HepG2 (cell line): ENCODE data around the gene SEC24D. TPM values are rescaled to one million over a fixed set of nuclear protein-coding genes. Genes with fewer than 3 reads are reported as not detected.

Experiments
- ATAC-seq: fragments of 200-7000 bp; cut with Tn5 transposase; 3 replicates; pipeline ENCODE4 v1.9.1; 2020; ENCODE audit warnings: mild to moderate bottlenecking, moderate library complexity
- BruUV-seq: library from RNA; stranded (reverse); fragments of 400-500 nt; replicated peaks from 2 replicates; lab custom pipeline; 2021; lab: Mats Ljungman, UMichigan
- CTCF ChIA-PET: fragments of 300-600 bp; formaldehyde crosslinking; extraction: SDS; loops from one replicate; lab custom pipeline; 2021; ENCODE audit warnings: low total read pairs, inconsistent platforms, low intra/inter-chr PET ratio; lab: Yijun Ruan, JAX
- POLR2A ChIA-PET: fragments of 350-600 bp; sonication (Branson Sonifier 250); formaldehyde crosslinking; loops from one replicate; lab custom pipeline; 2020; ENCODE audit warnings: antibody characterized with exemption, inconsistent platforms; lab: Yijun Ruan, JAX
- DNase-seq: peaks from one replicate; pipeline ENCODE4 v3.0.0-alpha.2; 2015; ENCODE audit warnings: low spot score
- FAIRE-seq: peaks from 3 replicates; lab custom pipeline; 2011; peaks lifted over from hg19 to GRCh38; lab: Jason Lieb, UNC
- H2AFZ ChIP-seq: one replicate; pipeline ENCODE4 v1.6.1; 2011; ENCODE audit warnings: low read length, inconsistent platforms
- H3K27ac ChIP-seq: fragments of 300-600 bp; 3 replicates; pipeline ENCODE4 v1.8.0; 2011; ENCODE audit warnings: mixed run types, mild to moderate bottlenecking, mixed read lengths, low read length, inconsistent platforms; ENCODE audit not compliant: insufficient read depth; ENCODE audit errors: extremely low read length
- H3K27me3 ChIP-seq, 2 experiments: fragments of 200-600 bp in 1 of 2; 2 replicates in 1 of 2; 3 replicates in 1 of 2; pipeline versions ENCODE4 v1.6.0 to v1.8.0; 2011; ENCODE audit warnings: low read length in 2 of 2, mild to moderate bottlenecking in 2 of 2, moderate library complexity in 2 of 2, inconsistent platforms in 1 of 2; ENCODE audit not compliant: insufficient read depth in 2 of 2, control insufficient read depth in 1 of 2
- H3K36me3 ChIP-seq, 2 experiments: fragments of 200-600 bp in 1 of 2; replicated peaks in 1 of 2; 2 replicates in 1 of 2; 3 replicates in 1 of 2; pipeline versions ENCODE4 v1.5.1 to v1.8.0; 2011; ENCODE audit warnings: low read length in 2 of 2, inconsistent platforms in 1 of 2; ENCODE audit not compliant: insufficient read depth in 2 of 2, control insufficient read depth in 1 of 2
- H3K4me1 ChIP-seq: 2 replicates; pipeline ENCODE4 v1.5.1; 2012; ENCODE audit warnings: low read length, inconsistent platforms; ENCODE audit not compliant: insufficient read depth
- H3K4me2 ChIP-seq: 2 replicates; pipeline ENCODE4 v1.6.0; 2011; ENCODE audit warnings: low read depth, low read length, inconsistent platforms
- H3K4me3 ChIP-seq, 3 experiments: fragments of 200-600 bp in 1 of 3; sonication (generic), shearing (Covaris generic) in 1 of 3; replicated peaks in 1 of 3; 2 replicates each; pipeline ENCODE4 v1.5.1; 2011 to 2016; ENCODE audit warnings: low read length in 3 of 3, inconsistent platforms in 2 of 3, low read depth in 2 of 3, mild to moderate bottlenecking in 2 of 3, control low read depth in 1 of 3, mixed read lengths in 1 of 3; ENCODE audit not compliant: insufficient read depth in 1 of 3
- H3K79me2 ChIP-seq: one replicate; pipeline ENCODE4 v1.6.1; 2011; ENCODE audit warnings: low read length, inconsistent platforms; ENCODE audit not compliant: insufficient read depth
- H3K9ac ChIP-seq: 2 replicates; pipeline ENCODE4 v1.6.0; 2011; ENCODE audit warnings: mild to moderate bottlenecking, low read depth, low read length, inconsistent platforms; ENCODE audit not compliant: insufficient read depth
- H3K9me3 ChIP-seq: 2 replicates; pipeline ENCODE4 v1.5.1; 2012; ENCODE audit warnings: mild to moderate bottlenecking, low read length
- H4K20me1 ChIP-seq: 2 replicates; pipeline ENCODE4 v1.6.0; 2011; ENCODE audit warnings: inconsistent platforms, mild to moderate bottlenecking, low read length, moderate library complexity; ENCODE audit not compliant: insufficient read depth
- FIP1L1 ChIP-seq: fragments of 200-400 bp; formaldehyde crosslinking; IDR thresholded peaks from 2 replicates; pipeline ENCODE4 v1.6.1; 2018; ENCODE audit warnings: low read depth, mild to moderate bottlenecking, low read length, moderate library complexity, borderline replicate concordance; ENCODE audit not compliant: insufficient read depth
- HDAC1 ChIP-seq: sonication (generic); formaldehyde crosslinking; IDR thresholded peaks from 2 replicates; pipeline ENCODE4 v1.5.1; 2020; ENCODE audit warnings: mild to moderate bottlenecking, missing genetic modification reagents
- KDM4B ChIP-seq: sonication (generic); formaldehyde crosslinking; IDR thresholded peaks from 2 replicates; pipeline ENCODE4 v1.4.0; 2020; ENCODE audit warnings: missing genetic modification reagents
- KLF16 ChIP-seq, 2 experiments: sonication (generic) in 1 of 2; formaldehyde crosslinking in 1 of 2; IDR thresholded peaks; 2 replicates each; pipeline versions ENCODE4 v1.6.1 to v1.8.0; 2016 to 2023; ENCODE audit warnings: missing genetic modification reagents in 2 of 2, missing compliant biosample characterization in 1 of 2
- MLLT10 ChIP-seq: sonication (generic); formaldehyde crosslinking; IDR thresholded peaks from 2 replicates; pipeline ENCODE4 v1.4.0; 2020; ENCODE audit warnings: missing genetic modification reagents
- MTA3 ChIP-seq: sonication (generic); formaldehyde crosslinking; IDR thresholded peaks from 2 replicates; pipeline ENCODE4 v1.4.0; 2020; ENCODE audit warnings: missing genetic modification reagents
- NCOA1 ChIP-seq: sonication (generic); formaldehyde crosslinking; IDR thresholded peaks from 2 replicates; pipeline ENCODE4 v1.9.0; 2021; ENCODE audit warnings: missing genetic modification reagents
- POGZ ChIP-seq: sonication (generic); formaldehyde crosslinking; IDR thresholded peaks from 2 replicates; pipeline ENCODE4 v1.4.0; 2020; ENCODE audit warnings: mild to moderate bottlenecking, missing genetic modification reagents
- SP2 ChIP-seq: sonication (generic); formaldehyde crosslinking; IDR thresholded peaks from 2 replicates; pipeline ENCODE4 v1.5.1; 2020; ENCODE audit warnings: mild to moderate bottlenecking, missing genetic modification reagents
- SUZ12 ChIP-seq: fragments of 150-350 bp; IDR thresholded peaks from 2 replicates; pipeline ENCODE4 v1.6.1; 2014; ENCODE audit warnings: low read depth, low read length
- TCF7L2 ChIP-seq: IDR thresholded peaks from 2 replicates; pipeline ENCODE4 v1.6.1; 2011; ENCODE audit warnings: mild to moderate bottlenecking, low read depth, low read length, moderate library complexity
- ZIK1 ChIP-seq: sonication (generic); formaldehyde crosslinking; IDR thresholded peaks from 2 replicates; pipeline ENCODE4 v1.5.0; 2020; ENCODE audit warnings: mild to moderate bottlenecking, low read depth, missing genetic modification reagents, borderline replicate concordance
- ZNF101 ChIP-seq: sonication (generic); formaldehyde crosslinking; IDR thresholded peaks from 2 replicates; pipeline ENCODE4 v1.4.0; 2020; ENCODE audit warnings: mild to moderate bottlenecking, low read depth, missing genetic modification reagents, borderline replicate concordance
- ZNF24 ChIP-seq: fragments of 450-650 bp; IDR thresholded peaks from 2 replicates; pipeline ENCODE4 v1.6.1; 2017; ENCODE audit warnings: antibody characterized with exemption, mild to moderate bottlenecking
- ZNF382 ChIP-seq: sonication (generic); formaldehyde crosslinking; IDR thresholded peaks from 2 replicates; pipeline ENCODE4 v1.5.0; 2020; ENCODE audit warnings: missing genetic modification reagents, mild to moderate bottlenecking, borderline replicate concordance
- ZNF564 ChIP-seq: sonication (generic); formaldehyde crosslinking; IDR thresholded peaks from 2 replicates; pipeline ENCODE4 v1.8.1; 2023; ENCODE audit warnings: mild to moderate bottlenecking, missing genetic modification reagents
- WGBS: methylation state at CpG from one replicate; pipeline ENCODE4 v1.1.6; 2017; ENCODE audit warnings: low lambda C conversion rate; 5-methylcytosine and 5-hydroxymethylcytosine counted together
- in situ Hi-C: cut with HindIII; loops from 2 replicates; pipeline ENCODE4 v1.10.0; 2017; ENCODE audit warnings: low pct_unique_long_range_greater_than_20kb; ENCODE audit not compliant: extremely low pct_ligation_motif_present
- intact Hi-C: fragments of 100-400 bp; cut with micrococcal nuclease; formaldehyde crosslinking; loops from one replicate; pipeline ENCODE4 v1.10.0; 2022; ENCODE audit not compliant: unreplicated experiment
- polyA plus RNA-seq, 8 experiments: library from polyadenylated mRNA; depleted of rRNA in 3 of 8; stranded (reverse) in 7 of 8; unstranded in 1 of 8; fragments of >200 nt; fragmentation: Illumina TruSeq in 4 of 8; extraction: Trizol in 4 of 8; gene quantifications; 2 replicates each; pipeline versions ENCODE4 v1.2.1 to v1.2.3, GENCODE V29; 2011 to 2016; ENCODE audit warnings: low read depth in 4 of 8, missing spikeins in 1 of 8, mixed read lengths in 1 of 8; ENCODE audit not compliant: insufficient read depth in 1 of 8
- total RNA-seq, 5 experiments: library from RNA; depleted of rRNA; stranded (reverse); fragments of >200 nt; fragmentation: Illumina TruSeq; extraction: Trizol; gene quantifications; 2 replicates each; pipeline ENCODE4 v1.2.3, GENCODE V29; 2016; ENCODE audit warnings: low read depth in 1 of 5
- TF ChIP-seq, protein P1 (sequence below): sonication (generic); formaldehyde crosslinking; IDR thresholded peaks from 2 replicates; pipeline ENCODE4 v1.4.0; 2020; ENCODE audit warnings: mild to moderate bottlenecking, missing genetic modification reagents
- TF ChIP-seq, protein P2 (sequence below): IDR thresholded peaks from 2 replicates; pipeline ENCODE4 v1.6.1; 2012; ENCODE audit warnings: inconsistent platforms
- TF ChIP-seq, protein P3 (sequence below): sonication (generic); formaldehyde crosslinking; IDR thresholded peaks from 2 replicates; pipeline ENCODE4 v1.4.0; 2020; ENCODE audit warnings: missing genetic modification reagents

Gene SEC24D
- total and polyA plus RNA-seq, 2 of the 13 experiments (the other 11 are each of a cell fraction or from before 2014, with no cell fraction given), result 30.0 to 51.1 TPM

DNA sequence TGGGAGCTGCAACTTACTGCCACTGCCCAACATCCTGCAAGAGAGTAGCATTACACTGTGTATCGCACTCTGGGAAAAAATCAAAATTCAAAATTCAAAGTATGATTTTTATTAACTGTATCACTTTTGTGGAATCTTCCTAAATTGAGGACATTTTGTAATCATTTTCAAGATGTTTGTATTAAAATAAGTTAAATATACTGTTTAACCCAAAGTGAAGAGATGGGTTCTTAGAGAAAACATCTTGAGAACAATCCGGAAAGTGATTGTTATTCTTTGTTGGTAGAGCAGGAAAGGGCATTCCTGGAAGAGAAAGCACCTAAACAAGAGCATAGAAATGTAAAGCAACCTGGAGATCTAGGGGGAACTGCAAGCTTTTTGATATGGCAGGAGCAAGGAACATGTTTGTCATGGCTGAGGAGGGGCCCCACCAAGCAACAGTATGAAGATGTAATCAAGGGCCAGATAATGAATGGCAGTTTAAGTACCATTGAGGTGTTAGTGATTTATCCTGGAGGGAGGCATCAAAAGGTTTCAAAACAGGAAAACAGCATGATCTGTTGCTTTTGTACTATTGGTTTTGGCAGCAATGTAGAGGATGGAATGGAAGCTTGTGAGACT, 14.1 kb upstream of the SEC24D start:
- Histone ChIP-seq H3K9me3 (no peaks in the 10 kb centered on the region), H3K4me2 (peak overlapping the region; percentile 63), H3K79me2 (no peaks in the 10 kb centered on the region), H2AFZ (peak overlapping the region; percentile 97), H3K4me1 (peaks cover 14% of the 10 kb centered on the region; the same call in 1 of the 2 replicates), H3K36me3 (no peaks in the 10 kb centered on the region), H4K20me1 (no peaks in the 10 kb centered on the region), H3K27me3 (no peaks in the 10 kb centered on the region), H3K4me3 (peak overlapping the region; percentile 5 to 53 (median 47); a peak in 4 of 6 replicates), H3K9ac (no peak overlapping the region), H3K27ac (no peak overlapping the region)
- intact Hi-C loops (no loop called here), in situ Hi-C loops (no loop called here)
- CTCF ChIA-PET, result no interaction called here
- DNase-seq (no peak), FAIRE-seq (no peak), ATAC-seq (no peak)
- no TSS peak for BruUV-seq
- TF ChIP-seq ZNF101 (CRISPR knock-in tag) (no peak), MTA3 (CRISPR knock-in tag) (no peak), HDAC1 (no peak), FIP1L1 (no peak), KLF16 (CRISPR knock-in tag; IDR thresholded peaks at IDR 0.05) (no peak), SP2 (CRISPR knock-in tag) (no peak), SUZ12 (no peak), TCF7L2 (no peak), POGZ (CRISPR knock-in tag) (no peak), KDM4B (CRISPR knock-in tag) (no peak), ZNF382 (CRISPR knock-in tag) (no peak), MLLT10 (CRISPR knock-in tag) (no peak), NCOA1 (CRISPR knock-in tag) (no peak), ZIK1 (no peak), ZNF564 (CRISPR knock-in tag) (no peak), ZNF24 (no peak)
- TF ChIP-seq, protein P1, sequence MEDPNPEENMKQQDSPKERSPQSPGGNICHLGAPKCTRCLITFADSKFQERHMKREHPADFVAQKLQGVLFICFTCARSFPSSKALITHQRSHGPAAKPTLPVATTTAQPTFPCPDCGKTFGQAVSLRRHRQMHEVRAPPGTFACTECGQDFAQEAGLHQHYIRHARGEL, result no peak
- TF ChIP-seq, protein P2, sequence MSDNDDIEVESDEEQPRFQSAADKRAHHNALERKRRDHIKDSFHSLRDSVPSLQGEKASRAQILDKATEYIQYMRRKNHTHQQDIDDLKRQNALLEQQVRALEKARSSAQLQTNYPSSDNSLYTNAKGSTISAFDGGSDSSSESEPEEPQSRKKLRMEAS, result no peak
- TF ChIP-seq, protein P3, sequence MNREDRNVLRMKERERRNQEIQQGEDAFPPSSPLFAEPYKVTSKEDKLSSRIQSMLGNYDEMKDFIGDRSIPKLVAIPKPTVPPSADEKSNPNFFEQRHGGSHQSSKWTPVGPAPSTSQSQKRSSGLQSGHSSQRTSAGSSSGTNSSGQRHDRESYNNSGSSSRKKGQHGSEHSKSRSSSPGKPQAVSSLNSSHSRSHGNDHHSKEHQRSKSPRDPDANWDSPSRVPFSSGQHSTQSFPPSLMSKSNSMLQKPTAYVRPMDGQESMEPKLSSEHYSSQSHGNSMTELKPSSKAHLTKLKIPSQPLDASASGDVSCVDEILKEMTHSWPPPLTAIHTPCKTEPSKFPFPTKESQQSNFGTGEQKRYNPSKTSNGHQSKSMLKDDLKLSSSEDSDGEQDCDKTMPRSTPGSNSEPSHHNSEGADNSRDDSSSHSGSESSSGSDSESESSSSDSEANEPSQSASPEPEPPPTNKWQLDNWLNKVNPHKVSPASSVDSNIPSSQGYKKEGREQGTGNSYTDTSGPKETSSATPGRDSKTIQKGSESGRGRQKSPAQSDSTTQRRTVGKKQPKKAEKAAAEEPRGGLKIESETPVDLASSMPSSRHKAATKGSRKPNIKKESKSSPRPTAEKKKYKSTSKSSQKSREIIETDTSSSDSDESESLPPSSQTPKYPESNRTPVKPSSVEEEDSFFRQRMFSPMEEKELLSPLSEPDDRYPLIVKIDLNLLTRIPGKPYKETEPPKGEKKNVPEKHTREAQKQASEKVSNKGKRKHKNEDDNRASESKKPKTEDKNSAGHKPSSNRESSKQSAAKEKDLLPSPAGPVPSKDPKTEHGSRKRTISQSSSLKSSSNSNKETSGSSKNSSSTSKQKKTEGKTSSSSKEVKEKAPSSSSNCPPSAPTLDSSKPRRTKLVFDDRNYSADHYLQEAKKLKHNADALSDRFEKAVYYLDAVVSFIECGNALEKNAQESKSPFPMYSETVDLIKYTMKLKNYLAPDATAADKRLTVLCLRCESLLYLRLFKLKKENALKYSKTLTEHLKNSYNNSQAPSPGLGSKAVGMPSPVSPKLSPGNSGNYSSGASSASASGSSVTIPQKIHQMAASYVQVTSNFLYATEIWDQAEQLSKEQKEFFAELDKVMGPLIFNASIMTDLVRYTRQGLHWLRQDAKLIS (CRISPR knock-in tag), result no peak
- WGBS, result 93% methylated on average over 2 of the region's 2 CpGs
- POLR2A ChIA-PET, result no interaction called here
